Activated T-helper 1 cell treated with anti-CD3 and anti-CD28 coated beads, Interleukin-2, amount 50 U/mL, for 16 hours (primary cell): ENCODE measurements around the gene SLC46A2.

Source experiments
- DNase-seq, 2 donors: peaks; one replicate each; pipeline ENCODE4 v3.0.0-alpha.2; 2020; ENCODE audit warnings: low read depth in 1 of 2, low spot score in 1 of 2

Gene SLC46A2, protein sequence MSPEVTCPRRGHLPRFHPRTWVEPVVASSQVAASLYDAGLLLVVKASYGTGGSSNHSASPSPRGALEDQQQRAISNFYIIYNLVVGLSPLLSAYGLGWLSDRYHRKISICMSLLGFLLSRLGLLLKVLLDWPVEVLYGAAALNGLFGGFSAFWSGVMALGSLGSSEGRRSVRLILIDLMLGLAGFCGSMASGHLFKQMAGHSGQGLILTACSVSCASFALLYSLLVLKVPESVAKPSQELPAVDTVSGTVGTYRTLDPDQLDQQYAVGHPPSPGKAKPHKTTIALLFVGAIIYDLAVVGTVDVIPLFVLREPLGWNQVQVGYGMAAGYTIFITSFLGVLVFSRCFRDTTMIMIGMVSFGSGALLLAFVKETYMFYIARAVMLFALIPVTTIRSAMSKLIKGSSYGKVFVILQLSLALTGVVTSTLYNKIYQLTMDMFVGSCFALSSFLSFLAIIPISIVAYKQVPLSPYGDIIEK

DNA sequence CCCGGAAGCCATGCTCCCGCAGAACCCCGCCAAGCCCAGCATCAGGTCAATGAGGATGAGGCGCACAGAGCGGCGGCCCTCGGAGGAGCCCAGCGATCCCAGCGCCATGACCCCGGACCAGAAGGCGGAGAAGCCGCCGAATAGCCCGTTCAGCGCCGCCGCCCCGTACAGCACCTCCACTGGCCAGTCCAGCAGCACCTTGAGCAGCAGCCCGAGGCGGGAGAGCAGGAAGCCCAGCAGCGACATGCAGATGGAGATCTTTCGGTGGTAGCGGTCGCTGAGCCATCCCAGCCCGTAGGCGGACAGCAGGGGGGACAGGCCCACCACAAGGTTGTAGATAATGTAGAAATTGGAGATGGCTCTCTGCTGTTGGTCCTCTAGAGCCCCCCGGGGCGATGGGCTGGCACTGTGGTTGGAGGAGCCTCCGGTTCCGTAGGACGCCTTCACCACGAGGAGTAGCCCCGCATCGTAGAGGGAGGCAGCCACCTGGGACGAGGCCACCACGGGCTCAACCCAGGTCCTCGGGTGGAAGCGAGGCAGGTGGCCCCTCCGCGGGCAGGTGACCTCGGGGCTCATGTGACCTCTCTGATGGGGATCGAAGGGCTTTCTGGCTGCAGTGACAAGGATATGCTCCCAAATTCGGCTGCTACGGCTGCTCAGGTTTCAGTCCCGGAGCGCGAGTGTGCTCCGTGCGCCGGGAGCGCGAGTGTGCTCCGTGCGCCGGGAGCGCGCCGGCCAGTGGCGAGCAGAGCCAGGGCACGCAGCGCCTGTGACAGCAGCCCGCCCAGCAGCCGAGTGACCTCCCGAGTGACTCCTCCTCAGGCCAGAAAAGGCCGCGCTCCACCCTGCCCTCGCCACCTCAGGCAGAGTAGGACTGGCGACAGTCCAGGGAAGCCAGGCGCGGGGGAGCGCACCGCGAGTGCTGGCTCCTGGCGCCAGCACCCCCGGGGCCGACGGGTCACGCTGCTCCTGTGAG is at the start of gene SLC46A2:
SLC46A2 (minus strand) TSS at position 771 of the 976 bp plus-strand sequence; CDS start at position 576, 195 bp downstream.
- no peak for DNase-seq

DNA sequence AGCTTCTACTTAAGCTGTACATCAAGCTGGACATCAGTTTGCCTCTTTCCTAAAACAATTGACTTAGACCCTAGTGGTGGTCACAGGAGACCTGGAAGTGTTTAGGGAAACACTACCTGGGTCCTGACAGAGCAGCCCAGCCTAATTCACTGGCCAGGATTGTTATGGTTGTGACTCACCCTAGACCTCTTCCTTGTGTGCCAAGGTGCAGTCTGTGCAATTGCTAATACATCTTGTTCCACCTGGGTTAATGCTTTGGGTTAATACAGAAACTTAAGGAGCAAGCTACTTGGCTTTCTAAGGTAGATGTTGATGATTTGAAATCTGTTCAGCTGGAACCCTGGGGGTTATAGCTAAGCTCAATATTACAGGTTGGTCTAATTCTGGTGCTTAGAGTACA is 48.7 kb upstream of the SLC46A2 start:
- no peak for DNase-seq

DNA sequence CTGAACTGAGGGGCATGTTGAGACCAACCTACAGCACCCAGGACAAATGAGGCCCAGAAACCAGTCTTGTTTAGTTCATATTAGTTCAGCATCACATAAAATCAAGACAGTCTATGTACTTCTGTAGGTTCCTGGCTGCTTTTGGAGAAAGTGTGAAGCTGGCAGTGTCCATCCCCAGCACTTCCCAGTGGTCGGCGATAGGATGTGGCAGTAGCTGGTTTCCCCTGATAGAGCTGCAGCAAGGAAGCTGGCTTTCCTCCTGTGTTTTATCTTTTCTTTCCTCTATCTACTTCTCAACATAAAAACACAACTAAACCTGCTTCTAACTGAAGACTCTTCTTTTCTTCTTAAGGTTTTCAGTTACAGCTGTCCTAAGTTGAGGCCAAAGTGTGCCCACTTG is 43.0 kb upstream of the SLC46A2 start:
- DNase-seq, result no peak

DNA sequence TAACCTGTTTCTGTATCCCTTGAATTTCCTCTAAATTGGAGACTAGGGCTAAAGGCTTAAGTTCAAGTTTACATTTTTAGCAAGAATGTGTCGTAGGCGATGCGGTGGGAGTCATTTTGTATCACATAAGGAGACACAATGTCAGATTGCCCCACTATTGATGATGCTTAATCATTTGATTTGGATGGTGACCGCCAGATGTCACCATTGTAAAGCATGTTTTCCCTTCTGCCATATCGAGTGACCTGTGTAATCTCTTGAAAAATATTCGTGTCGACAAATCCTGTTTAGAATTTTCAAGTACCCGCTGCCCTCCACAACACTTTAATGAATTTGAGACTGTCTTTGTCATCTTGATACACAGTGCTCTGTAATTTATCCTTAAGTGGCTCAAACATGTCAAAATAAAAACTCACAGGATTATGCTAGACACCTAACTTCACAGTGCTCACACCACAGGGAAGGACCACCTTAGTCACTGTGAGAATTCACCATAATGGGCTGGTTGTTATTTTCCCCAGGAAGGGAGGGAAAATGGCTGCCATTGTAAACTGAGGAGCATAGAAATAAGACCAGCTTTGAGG is 34.5 kb upstream of the SLC46A2 start:
- DNase-seq, result no peak

DNA sequence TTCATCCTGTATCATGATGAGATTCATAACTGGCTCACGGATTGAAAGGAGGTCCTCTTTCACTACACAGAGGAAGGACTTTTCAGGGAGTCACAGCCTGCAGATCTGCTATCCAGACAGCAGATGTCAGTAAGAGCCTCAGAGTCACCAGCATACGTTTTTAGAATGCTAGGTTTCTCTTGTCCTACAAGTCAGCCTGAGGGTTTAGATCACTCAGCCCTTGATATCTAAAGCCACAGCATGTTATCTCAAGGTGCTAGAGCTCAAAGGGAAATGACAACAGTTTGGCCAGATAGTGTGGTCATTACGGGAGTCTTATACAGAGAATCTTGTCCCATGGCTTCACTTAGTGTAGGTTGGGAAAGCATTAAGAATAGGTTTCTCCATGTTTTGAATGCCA is 30.9 kb upstream of the SLC46A2 start:
- no peak for DNase-seq

DNA sequence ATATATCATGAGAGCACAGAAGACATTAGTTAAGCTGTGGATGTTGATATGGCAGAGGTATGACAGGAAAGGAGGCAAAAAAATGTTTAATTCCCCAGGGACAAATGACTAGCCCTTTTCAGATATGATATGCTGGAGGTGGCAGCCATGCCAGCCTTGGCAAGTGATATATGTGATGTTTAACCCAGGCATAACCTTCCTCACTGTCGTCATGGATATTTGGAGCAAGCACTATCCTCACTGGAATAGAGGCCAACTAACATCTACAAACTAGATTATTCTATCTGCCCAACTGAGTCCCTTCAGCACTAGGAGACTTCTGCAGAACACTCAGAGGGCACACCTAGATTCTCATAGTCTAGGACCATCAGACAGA is 27.3 kb upstream of the SLC46A2 start:
- DNase-seq, result no peak

DNA sequence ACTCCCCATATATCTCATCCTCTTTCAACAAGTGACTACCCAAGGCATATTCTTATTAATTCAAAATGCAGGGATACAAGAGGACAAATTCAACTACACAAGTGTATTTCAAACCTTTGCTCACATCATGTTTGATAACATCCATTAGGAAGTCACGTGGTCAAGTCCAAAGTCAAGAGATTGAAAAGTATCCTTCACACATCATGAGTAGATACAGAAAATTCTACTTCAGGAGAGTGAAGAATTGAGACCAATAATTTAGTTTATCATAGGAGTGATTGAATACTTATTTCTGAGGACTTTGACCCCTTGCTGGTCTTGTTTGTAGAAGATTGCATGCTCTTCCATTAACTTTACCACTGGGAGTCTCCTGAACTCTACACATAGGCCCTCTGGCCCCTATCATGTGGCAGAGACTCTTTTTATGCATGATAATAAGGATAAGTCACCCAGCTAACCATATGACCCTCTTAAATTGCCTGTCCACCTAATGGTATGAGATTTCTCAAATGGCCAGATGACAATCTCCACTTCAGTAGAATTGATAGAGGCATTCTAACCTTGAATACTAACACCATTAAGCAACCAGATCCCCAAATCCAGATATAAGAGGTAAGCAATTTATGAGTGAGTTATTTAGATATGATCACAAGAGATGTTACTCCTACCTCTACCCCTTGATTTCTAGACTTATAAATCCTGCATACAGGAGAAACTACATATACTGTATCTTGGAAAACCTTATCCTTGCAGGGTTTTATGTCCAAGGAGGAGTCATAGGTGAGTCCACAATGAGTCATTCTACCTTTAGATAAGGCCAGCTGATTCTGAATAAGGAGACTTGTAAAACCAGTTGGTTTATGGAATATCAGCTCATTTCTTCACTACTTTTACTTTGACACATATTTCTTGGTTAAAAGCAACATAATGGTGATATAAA is 26.6 kb upstream of the SLC46A2 start:
- no peak for DNase-seq

DNA sequence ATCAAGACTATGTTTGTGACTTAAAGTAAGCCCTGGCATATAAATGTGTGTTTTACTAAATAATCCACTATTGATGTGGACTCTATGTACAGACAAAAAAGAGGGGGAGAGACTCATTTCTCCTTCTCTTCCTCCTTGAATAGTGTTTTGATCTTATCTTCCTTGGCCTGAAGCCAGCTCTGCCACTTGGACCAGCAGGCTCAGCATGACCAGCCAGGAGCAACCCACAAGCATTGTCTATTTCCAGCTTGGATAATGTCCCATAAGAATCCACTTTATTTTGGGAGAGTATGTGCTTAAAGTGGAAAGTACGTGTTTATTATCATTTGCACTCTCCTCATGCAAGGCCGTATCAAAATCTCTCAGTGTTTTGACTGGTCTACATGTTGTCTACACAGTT is 23.8 kb upstream of the SLC46A2 start:
- DNase-seq, result no peak

DNA sequence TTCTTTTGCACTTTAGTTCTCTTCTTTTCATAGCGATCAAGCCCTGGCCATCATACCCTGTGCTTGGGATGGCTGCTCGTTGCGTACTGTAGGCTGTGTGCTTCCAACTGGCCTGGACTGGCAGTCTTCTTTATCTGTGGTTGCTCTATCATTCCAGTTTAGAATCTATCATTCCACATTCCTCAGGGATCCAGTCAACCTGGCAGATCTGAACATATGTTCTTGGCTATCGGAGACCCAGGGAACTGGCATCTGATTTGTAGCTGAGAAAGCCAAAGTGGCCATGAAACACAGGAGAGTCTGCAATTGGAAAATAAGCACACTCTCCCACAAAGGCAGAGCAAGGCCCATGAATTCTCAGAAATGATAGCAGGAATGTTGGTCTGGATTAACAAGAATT is 22.6 kb upstream of the SLC46A2 start:
- DNase-seq, result no peak

DNA sequence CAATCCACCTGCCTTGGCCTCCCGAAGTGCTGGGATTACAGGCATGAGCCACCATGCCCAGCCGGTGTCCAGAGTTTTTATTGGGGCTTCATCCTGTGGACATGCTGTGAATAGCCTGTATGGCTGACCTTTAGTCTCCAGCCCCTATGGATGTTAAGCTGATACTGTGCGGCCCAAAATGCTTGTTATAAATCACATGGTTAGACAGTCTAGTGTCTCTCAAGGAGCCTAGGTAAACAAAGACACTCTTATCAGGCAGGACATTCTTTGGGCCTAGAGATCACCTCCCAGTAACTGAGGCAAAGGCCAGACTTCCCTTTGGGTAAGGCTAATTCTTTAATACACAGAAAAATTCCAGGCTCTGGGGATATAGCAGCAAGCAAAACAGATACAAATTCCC is 22.0 kb upstream of the SLC46A2 start:
- DNase-seq, result no peak

DNA sequence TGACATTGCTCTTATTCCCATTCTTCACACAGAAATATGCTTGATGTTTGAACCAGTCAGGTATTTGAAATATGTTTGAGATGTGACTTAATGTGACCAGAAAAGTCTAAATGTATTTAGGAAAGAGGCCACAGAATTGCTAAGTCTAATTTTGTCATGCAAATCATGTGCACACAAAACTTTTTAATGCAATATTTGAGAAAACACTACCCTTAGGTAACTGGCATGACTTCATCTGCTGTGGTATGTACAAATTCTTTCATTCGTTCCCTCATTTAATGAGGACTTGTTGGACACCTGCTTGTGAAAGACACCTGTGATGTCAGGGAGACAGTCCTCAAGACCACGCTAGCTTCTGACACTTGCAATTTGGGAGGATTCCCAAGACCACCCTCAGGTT is 21.1 kb upstream of the SLC46A2 start:
- no peak for DNase-seq

DNA sequence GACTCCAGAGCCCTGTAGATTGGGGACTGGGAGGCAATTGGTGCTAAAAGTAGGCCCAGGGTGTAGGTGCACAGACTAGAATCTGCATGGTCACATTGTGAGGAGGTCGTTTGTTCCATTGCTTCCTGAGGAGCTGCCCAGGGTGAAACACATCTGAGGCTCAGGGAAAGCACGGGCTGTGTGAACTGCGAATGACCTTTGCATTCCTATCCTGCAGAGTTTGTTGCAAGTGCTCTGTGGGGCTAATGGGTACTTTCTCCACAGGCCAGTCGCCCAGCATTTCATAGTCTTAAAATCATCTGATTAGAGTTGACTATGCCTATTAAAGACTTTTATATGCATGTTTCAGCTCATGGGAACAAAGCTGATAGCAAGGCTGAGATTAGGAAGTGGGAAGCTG is 14.4 kb upstream of the SLC46A2 start:
- DNase-seq, result no peak

DNA sequence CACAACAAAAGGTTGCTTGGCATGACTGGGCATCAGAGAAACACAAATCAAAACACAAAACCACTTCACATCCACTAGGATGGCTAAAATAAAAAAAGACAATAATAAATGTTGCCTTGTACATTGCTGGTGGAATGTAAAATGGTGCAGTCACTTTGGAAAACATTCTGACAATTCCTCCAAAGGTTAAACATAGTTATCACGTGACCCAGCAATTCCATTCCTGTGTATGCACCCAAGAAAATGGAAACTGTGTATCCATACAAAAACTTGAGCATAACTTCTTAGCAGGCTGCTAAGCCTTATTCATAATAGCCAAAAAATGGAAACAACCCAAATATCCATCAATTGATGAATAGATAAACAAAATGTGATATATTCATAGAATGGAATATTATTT is 10.2 kb upstream of the SLC46A2 start:
- no peak for DNase-seq

DNA sequence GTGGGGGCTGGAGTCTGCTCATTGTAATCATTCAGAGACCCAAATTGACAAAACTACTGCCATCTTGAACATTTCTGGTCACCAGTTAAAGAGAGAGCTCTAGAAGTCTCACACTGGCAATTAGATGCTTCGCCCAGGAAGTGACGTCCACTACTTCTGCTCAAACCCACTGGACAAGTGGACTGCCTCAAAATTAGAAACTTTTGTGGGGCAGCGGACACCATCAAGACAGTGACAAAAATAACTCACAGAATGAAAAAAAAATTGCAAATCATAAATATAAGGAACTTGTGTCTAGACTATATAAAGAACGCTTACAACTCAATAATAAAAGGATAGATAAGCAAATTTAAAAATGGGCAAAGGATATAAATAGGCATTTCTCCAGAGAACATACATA is 9.8 kb upstream of the SLC46A2 start:
- DNase-seq, result no peak

DNA sequence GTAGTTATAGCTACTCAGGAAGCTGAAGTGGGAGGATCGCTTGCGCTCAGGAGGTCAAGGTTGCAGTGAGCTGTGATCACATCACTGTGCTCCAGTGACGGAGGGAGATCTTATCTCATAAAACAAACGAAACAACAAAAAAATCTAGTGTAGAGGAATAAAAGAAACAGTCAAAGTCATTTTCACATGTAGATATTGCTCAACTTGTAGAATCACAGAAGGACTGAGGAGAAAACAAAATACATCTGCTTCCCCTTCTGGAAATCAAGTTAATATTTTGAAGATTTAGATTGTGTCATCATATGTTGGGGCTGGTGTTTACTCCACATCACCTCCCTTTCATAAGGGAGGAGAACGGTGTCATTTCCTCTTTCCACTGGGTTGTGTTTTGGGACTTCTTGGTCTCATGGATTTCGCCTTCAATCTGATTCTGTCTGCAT is 8.2 kb upstream of the SLC46A2 start:
- no peak for DNase-seq

DNA sequence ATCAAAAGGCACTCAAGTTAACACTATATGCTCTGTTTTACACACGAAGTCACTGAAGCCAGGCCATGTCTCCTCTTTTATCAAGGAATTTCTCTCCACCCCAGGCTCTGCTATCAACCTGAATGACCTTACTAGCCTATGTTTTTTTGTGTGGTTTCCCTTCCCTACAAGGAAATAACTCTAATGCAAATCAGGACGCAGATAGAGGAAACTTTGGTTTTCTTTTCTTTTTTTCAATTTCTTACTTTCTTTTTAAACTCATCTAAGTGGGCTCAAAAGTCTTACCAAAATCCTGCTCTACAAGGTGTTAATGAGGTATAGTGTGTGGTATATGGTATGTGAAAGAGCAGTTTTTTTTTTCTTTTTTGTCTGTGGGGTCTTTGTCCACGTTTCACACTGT is 5.5 kb upstream of the SLC46A2 start:
- no peak for DNase-seq

DNA sequence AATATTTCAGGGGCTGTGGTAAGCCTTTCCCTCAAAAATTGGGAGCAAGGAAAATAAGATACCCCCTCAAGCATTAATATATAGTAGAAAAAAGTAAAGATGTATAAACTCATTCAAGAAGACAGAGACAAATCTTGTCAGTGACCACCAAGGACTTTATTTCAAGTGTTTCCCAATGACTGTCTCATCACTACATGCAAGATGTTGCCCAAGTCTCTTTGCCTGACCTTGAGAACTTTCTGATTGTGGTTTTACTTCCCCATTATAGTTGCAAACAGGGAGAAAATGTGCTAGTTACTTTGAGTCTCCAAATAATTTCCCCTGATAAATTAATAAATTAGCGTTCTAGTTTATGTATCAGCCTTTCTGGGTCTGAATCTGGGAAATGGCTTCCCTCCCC is 4.0 kb upstream of the SLC46A2 start:
- no peak for DNase-seq

DNA sequence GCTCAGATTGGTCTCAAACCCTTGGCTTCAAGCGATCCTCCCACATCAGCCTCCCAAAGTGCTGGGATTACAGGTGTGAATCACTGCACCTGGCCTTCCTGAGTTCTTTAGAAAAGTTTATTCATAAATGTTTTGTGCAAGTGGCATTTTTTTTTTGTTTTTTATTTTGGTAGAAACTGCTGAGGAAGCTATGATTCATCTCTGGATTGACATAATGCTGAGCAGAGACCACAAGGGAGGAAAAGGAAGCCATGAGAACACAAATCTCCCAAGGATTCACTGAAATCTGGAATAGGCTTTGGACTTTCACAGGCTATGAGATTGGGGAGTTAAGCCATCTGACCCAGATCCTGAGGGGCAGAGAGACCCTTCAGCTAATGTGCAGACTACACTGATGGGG is 3.4 kb upstream of the SLC46A2 start:
- DNase-seq, result no peak

DNA sequence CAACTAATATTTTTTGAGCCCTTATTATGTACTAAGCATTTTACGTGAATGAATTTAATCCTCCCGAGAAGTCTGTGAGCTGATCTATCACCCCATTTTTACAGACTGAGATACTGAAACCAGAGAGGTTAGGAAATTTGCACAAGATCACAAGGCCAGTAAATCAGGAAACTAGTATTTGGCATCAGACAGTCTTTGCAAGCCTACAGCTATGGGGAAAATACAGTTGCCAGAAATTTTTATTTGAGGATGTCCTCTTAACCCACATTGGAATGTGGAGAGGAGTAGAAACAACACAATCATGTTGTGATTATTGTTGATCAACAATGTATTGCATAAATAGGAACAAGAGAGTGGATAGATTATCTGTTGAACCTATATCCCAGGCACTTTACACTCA is 2.3 kb upstream of the SLC46A2 start:
- DNase-seq, result no peak

DNA sequence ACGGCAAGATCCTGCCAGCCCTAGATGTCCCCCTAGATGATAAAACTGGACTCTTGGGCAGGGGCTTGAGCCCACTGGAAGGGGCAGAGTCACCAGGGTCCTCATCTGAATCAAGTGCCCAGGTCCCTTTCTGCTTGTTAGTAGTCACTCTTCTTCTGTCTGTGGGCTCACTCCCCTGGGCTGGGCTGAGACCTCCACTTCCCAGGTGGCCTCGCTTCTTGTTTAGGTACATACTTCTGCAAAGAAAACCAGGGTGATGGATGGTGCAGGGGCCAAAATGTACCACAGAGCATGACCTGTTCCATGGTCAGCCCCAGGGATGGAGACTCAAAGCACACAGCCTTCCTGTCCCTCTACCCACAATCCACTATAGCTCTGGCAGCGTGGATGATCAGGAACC is 845 bp upstream of the SLC46A2 start:
- DNase-seq, result no peak

DNA sequence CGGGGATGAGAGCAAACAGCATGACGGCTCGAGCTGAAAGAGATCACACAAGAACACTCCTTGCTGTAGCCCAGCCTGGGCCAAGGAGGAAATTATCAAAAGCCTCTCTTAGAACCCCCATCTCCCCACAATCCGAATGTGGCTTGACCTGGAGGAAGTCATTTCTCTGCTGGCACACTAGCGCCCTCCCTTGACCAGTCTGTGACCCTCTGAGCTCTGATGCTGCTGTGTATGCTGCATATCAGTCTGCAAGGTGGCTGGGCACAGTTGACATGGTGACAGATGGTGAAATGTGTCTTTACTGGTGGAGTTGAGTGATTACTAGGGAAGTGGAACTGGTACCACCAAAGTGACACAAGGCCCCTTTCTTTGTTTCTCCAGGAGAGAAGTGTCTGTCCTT is 3.3 kb downstream of the SLC46A2 start:
- DNase-seq, result no peak
